Activated CD8-positive, alpha-beta memory T cell treated with anti-CD3 and anti-CD28 coated beads, Interleukin-2, amount 10 ng/mL, durations not matched to agents 7 days and 5 days (primary cell): ENCODE data around the gene RASSF8. TPM values are rescaled to one million over a fixed set of nuclear protein-coding genes. Genes with fewer than 3 reads are reported as not detected.

Experiments
- ATAC-seq: fragments of 150-1000 bp; cut with Tn5 transposase; one replicate; pipeline ENCODE4 v1.10.0; 2021; ENCODE audit warnings: moderate library complexity
- CTCF ChIA-PET: fragments of 350-600 bp; sonication (Branson Sonifier 250); formaldehyde crosslinking; loops from one replicate; lab custom pipeline; 2021; ENCODE audit warnings: antibody characterized with exemption; lab: Charles Lee
- DNase-seq: peaks from one replicate; pipeline ENCODE4 v3.0.0-alpha.2; 2020
- H3K27ac Mint-ChIP-seq: one replicate; pipeline ENCODE4 v1.8.0; 2021; ENCODE audit warnings: mild to moderate bottlenecking, mixed read lengths
- H3K27me3 Mint-ChIP-seq: one replicate; pipeline ENCODE4 v1.8.0; 2021; ENCODE audit warnings: mixed read lengths
- H3K36me3 Mint-ChIP-seq: one replicate; pipeline ENCODE4 v1.8.0; 2021; ENCODE audit warnings: mild to moderate bottlenecking, mixed read lengths
- H3K4me1 Mint-ChIP-seq: one replicate; pipeline ENCODE4 v1.8.0; 2021; ENCODE audit warnings: mixed read lengths
- H3K4me3 Mint-ChIP-seq: one replicate; pipeline ENCODE4 v1.8.0; 2021; ENCODE audit warnings: mild to moderate bottlenecking, moderate library complexity, mixed read lengths
- H3K9me3 Mint-ChIP-seq: one replicate; pipeline ENCODE4 v1.8.0; 2022; ENCODE audit warnings: low read depth, mixed read lengths
- total RNA-seq, 2 experiments: library from RNA; stranded (reverse); gene quantifications; one replicate each; pipeline ENCODE4 v1.2.3, GENCODE V29; 2021

The RASSF8 gene, protein sequence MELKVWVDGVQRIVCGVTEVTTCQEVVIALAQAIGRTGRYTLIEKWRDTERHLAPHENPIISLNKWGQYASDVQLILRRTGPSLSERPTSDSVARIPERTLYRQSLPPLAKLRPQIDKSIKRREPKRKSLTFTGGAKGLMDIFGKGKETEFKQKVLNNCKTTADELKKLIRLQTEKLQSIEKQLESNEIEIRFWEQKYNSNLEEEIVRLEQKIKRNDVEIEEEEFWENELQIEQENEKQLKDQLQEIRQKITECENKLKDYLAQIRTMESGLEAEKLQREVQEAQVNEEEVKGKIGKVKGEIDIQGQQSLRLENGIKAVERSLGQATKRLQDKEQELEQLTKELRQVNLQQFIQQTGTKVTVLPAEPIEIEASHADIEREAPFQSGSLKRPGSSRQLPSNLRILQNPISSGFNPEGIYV
- total RNA-seq = 1 to 10 TPM; 1.4 to 1.5 TPM

DNA sequence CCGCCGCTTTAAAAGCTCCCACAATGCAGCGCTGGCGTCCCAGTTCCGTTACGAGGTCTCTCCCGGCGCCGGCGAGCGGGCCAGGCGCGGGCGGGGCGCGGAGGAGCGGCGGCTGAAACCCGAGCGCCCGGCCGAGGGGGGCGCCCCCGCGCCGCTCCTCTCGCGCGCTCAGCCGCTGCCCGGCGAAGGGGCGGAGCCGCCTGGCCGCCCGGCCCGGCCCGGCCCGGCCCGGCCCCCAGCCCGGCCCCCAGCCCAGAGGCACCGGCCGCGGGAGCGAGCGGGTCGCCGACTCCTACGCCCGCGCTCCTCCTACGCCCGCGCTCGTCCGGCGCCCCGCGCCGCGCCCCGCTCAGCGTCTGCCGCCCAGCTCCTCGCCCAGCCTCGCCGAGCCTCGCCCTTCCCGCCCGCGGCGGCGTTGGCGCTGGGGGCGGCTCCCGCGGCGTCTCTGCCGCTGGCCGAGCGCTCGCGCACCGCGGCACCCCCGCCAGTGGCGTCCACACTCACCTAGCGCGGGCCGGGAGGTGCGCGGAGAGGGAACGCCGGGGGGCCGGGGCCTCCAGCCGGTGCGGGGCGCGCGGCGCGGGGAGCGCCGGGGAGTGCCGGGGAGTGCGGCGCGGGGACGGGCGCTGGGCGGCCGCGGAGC is at the start of gene RASSF8:
RASSF8 (plus strand) TSS at position 255 of the 643 bp plus-strand sequence. CDS start 96,662 bp downstream, outside the sequence.
- Mint-ChIP-seq H3K9me3 (no peaks in the 10 kb centered on the region), H3K36me3 (peaks cover 1% of the 10 kb centered on the region), H3K27ac (no peak within 1 kb of the TSS), H3K27me3 (peaks cover 70% of the 10 kb centered on the region), H3K4me3 (peak within 1 kb of the TSS; percentile 70), H3K4me1 (peaks cover 12% of the 10 kb centered on the region)
- peak; percentile 85 for ATAC-seq
- no peak for DNase-seq
- CTCF ChIA-PET = no interaction called here

DNA sequence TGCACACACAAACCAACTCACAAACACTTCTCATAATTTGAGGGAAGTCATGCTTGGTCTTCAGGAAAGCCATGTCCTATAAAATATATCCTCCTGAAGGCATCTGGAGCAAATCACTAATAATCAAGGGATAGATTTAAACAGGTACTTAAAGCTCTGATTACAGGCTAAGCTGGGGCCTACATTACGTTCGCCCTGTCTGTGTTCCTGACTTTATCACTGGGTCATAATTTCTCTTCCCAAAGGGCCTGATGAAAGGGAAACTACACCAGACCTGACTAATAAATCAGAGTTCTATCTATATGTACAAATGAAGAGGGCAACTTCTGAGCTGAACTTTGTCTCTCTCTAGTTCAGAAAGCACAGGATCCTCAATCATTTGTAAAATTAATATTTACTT is 43.9 kb upstream of the RASSF8 start:
- DNase-seq (no peak), ATAC-seq (no peak)
- Mint-ChIP-seq H3K36me3 (no peaks in the 10 kb centered on the region), H3K27me3 (peaks cover 2% of the 10 kb centered on the region), H3K4me1 (no peaks in the 10 kb centered on the region), H3K9me3 (no peaks in the 10 kb centered on the region), H3K4me3 (no peak overlapping the region), H3K27ac (no peak overlapping the region)
- CTCF ChIA-PET = interaction anchor here (0.7 kb wide), 1 partner anchor 43 kb away, joined by 3 read pairs; no protein-coding TSS in a partner anchor

DNA sequence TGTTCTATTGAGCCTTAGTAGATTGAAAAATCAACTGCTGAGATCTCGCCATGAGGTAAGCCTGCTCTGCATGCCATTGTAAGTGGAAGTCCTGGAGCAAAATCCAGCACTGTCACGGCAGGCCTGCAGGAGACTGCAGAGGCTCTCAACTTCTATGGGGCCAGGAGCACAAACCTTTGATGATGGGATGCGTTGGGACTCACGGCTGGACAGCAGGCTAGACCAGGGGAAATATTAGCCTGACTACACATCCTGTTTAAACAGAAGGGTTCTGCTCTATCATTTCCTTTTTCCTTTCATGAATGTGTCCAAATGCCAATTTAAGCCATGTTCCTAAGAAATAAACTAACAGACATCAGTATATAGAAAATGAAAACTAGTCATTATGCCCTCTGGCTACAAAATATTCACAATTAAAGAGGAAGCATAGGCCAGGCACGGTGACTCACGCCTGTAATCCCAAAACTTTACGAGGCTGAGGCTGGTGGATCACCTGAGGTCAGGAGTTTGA is 33.9 kb upstream of the RASSF8 start:
- CTCF ChIA-PET = no interaction called here
- H3K36me3 Mint-ChIP-seq = no peaks in the 10 kb centered on the region
- no peaks in the 10 kb centered on the region for H3K27me3 Mint-ChIP-seq
- H3K4me1 Mint-ChIP-seq = no peaks in the 10 kb centered on the region
- H3K9me3 Mint-ChIP-seq = peaks cover 2% of the 10 kb centered on the region
- no peak for DNase-seq
- no peak overlapping the region for H3K27ac Mint-ChIP-seq
- ATAC-seq = no peak
- no peak overlapping the region for H3K4me3 Mint-ChIP-seq

DNA sequence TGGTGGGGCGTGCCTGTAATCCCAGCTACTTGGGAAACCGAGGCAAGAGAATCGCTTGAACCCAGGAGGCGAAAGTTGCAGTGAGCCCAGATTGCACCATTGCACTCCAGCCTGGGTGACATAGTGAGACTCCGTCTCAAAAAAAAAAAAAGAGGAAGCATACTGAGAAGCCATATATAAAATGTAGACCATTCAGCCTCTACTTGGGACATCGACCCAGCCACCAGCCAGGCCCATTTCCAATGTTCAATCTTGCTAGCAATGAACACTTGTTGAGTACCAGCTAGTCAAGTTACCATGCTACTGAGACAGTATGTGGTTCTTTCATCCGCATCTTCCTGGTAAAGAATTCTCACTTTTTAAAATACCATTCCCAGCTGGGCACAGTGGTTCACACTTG is 33.4 kb upstream of the RASSF8 start:
- no peak overlapping the region for H3K27ac Mint-ChIP-seq
- H3K36me3 Mint-ChIP-seq = no peaks in the 10 kb centered on the region
- H3K4me3 Mint-ChIP-seq = no peak overlapping the region
- CTCF ChIA-PET = no interaction called here
- peaks cover 2% of the 10 kb centered on the region for H3K9me3 Mint-ChIP-seq
- ATAC-seq (no peak), DNase-seq (no peak)
- H3K27me3 Mint-ChIP-seq = no peaks in the 10 kb centered on the region
- H3K4me1 Mint-ChIP-seq = no peaks in the 10 kb centered on the region

DNA sequence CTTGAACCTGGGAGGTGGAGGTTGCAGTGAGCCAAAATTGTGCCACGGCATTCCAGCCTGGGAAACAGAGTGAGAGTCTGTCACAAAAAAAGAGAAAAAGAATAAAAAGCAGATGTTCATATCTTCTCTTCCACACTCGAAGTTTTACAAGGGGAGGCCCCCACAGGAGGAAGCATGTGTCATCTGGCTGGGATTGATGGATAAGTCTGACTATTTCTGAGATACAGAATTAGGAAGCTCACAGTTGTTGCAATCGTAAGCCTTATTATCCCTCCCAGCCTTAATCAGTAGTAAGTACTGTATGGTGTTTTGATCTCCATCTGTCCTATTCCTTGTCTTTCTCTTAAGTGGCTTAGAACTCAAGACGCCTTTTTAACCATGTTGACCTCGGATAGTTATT is 31.9 kb upstream of the RASSF8 start:
- Mint-ChIP-seq H3K4me3 (no peak overlapping the region), H3K27me3 (no peaks in the 10 kb centered on the region), H3K27ac (no peak overlapping the region), H3K4me1 (no peaks in the 10 kb centered on the region), H3K36me3 (no peaks in the 10 kb centered on the region), H3K9me3 (peaks cover 2% of the 10 kb centered on the region)
- ATAC-seq (no peak), DNase-seq (no peak)
- CTCF ChIA-PET = no interaction called here

DNA sequence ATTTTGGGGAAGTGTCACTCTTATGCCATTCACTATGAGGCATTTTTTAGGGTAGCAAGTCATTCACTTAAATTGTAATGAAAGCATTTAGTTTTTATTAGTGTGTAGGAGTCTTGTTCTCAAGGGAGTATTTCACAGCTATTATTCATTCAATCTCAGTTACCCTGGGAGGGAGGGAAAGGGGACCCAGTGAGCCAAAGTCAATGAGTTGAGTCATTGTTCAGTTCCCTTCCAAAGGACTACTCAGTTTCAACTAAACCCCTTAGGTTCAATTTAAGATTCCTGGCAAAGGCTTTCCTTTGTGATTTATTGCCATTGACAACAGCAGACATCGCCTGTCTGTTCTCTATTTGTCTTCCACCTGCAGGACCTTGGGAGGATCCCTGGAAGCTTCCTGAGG is 29.3 kb upstream of the RASSF8 start:
- no peaks in the 10 kb centered on the region for H3K4me1 Mint-ChIP-seq
- CTCF ChIA-PET = no interaction called here
- ATAC-seq (no peak), DNase-seq (no peak)
- H3K27ac Mint-ChIP-seq = no peak overlapping the region
- H3K36me3 Mint-ChIP-seq = no peaks in the 10 kb centered on the region
- H3K27me3 Mint-ChIP-seq = no peaks in the 10 kb centered on the region
- peaks cover 2% of the 10 kb centered on the region for H3K9me3 Mint-ChIP-seq
- no peak overlapping the region for H3K4me3 Mint-ChIP-seq

DNA sequence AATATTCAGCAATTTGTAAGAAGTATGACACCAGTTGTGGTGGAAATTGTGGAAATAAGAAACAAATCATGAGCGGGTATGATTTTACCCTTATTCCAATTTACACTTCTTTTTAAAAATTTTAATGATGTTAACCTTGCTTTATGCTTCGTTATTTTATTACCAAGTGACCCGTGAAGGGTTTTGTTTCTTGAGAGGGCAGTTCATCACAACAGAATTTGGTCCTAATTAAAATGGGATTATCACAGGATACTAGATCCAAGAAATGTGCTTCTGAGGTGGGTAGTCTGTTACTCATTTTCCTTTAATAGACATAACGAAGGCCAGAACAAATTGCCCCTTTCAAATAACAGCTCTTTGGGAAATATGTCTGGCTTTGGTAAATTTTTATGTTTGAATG is 25.5 kb upstream of the RASSF8 start:
- Mint-ChIP-seq H3K27ac (no peak overlapping the region), H3K36me3 (no peaks in the 10 kb centered on the region), H3K9me3 (no peaks in the 10 kb centered on the region), H3K4me1 (no peaks in the 10 kb centered on the region), H3K4me3 (no peak overlapping the region), H3K27me3 (peaks cover 2% of the 10 kb centered on the region)
- DNase-seq (no peak), ATAC-seq (no peak)
- CTCF ChIA-PET = no interaction called here

DNA sequence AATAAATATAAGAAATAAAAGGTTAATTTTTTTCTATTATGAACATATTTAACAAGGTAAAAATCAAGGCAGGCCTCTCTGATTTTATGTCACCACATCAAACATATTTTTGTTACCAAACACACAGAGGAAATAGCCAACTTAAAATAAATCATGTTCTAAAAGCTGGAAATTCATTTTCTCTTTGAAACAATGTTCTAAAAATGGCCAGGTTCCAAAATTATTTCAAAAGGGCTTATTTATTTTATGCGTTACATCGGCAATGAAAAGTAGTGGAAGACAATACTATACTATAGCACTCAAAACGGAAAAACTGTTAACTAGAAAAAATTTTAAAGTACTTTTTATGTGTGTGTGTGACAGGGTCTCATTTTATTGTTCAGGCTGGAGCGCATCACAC is 24.0 kb upstream of the RASSF8 start:
- no peak overlapping the region for H3K27ac Mint-ChIP-seq
- ATAC-seq (no peak), DNase-seq (no peak)
- no peak overlapping the region for H3K4me3 Mint-ChIP-seq
- CTCF ChIA-PET = no interaction called here
- no peaks in the 10 kb centered on the region for H3K36me3 Mint-ChIP-seq
- H3K27me3 Mint-ChIP-seq = peaks cover 2% of the 10 kb centered on the region
- H3K9me3 Mint-ChIP-seq = no peaks in the 10 kb centered on the region
- no peaks in the 10 kb centered on the region for H3K4me1 Mint-ChIP-seq

DNA sequence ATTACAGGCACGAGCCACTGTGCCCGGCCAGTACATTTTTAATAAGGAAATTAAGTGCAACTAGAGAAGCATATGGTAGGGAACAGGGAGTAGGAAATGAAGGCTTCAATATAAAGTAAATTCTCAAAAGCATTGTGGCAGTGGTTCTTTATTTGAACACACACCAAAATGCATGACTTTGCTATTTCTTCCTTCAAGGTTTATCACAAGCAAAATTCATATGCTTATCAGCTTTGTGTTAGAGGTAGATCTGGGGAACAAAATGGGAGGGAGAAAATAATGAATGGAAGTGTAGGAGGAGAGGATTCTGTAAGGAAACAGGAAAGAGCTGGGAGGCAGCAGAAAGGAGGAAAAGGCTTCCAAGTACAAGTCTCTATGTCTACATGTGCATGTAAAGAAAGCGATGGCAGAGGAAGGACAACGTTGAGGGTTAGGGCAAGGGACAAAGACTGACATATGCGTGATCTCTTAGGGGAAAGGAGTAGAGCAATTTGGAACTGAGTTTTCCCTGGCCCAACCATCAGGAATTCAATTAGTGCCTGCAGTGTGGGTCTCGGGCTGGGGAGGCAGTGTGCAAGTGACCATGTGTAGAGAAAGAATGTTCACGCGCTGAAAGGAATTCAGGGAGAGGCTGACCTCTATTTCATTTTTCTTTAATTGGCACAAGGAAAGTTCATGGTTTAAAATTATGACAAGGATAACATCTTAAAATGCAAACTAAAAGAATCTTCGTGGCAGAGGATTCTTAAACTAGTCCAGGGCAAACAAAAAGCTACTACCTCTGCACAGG is 22.9 kb upstream of the RASSF8 start:
- ATAC-seq (no peak), DNase-seq (no peak)
- Mint-ChIP-seq H3K4me3 (no peak overlapping the region), H3K4me1 (no peaks in the 10 kb centered on the region), H3K27ac (no peak overlapping the region), H3K36me3 (no peaks in the 10 kb centered on the region), H3K27me3 (peaks cover 2% of the 10 kb centered on the region), H3K9me3 (no peaks in the 10 kb centered on the region)
- CTCF ChIA-PET = no interaction called here

DNA sequence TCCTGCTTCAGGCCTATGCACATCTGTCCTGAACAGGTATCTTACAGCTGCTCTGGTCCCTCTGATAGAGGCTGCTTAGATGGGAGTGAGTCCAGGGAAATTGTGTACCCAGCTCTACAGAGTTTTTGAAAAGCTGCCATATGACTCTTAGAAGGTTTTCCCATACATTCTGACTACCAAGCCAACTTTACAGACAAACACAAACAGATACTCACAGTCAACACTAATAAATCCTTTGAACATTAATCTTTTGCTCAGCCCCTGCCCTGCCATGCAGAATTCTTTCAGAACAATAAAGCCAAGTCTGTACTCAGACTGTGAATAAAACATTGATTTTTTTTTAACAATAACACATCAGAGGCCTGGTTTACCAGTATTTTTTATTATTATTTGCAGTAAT is 21.4 kb upstream of the RASSF8 start:
- Mint-ChIP-seq H3K4me1 (no peaks in the 10 kb centered on the region), H3K4me3 (no peak overlapping the region), H3K27me3 (peaks cover 2% of the 10 kb centered on the region), H3K9me3 (no peaks in the 10 kb centered on the region), H3K27ac (no peak overlapping the region), H3K36me3 (no peaks in the 10 kb centered on the region)
- CTCF ChIA-PET = interaction anchor here (1.0 kb wide), 1 partner anchor 26 kb away, joined by 3 read pairs; no protein-coding TSS in a partner anchor
- DNase-seq = no peak
- no peak for ATAC-seq

DNA sequence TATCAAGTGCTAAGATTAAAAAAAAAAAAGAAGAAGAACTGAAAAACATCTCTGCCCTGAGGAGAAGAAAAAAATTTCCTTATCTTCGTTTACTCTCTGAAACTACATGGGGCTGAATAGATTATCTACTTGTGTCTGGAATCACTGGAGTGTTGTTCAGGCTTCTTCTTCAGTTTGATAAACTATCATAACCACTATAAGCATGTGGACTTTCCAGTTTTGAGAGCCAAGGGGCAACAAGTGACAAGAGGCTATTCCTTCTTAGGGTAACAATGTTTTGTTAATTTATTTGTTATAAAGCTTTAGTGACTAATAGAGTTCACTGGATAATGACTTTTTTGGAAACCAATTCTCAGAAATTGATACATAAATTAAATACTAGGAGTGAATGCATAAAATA is 19.9 kb upstream of the RASSF8 start:
- Mint-ChIP-seq H3K27me3 (peaks cover 2% of the 10 kb centered on the region), H3K4me3 (no peak overlapping the region), H3K27ac (no peak overlapping the region), H3K9me3 (no peaks in the 10 kb centered on the region), H3K4me1 (no peaks in the 10 kb centered on the region), H3K36me3 (no peaks in the 10 kb centered on the region)
- no peak for ATAC-seq
- DNase-seq = no peak
- CTCF ChIA-PET = no interaction called here

DNA sequence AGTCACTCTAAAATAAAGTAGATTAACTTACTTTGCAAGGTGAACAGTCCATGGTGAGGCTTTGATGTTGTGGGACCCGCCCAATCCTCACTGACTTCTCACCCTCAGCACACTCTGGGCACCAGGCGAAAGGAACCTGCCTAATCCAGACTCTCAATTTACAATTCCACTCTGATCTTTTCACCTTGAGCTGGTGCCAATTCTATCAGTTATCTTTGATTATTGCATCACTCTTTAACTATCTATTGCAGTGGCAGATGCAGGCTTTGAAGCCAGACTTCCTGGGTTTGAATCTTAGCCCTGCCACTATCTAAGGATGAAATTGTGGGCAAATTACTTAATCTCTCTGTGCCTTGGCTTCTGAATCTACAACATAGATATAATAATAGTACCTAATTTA is 18.9 kb upstream of the RASSF8 start:
- Mint-ChIP-seq H3K9me3 (no peaks in the 10 kb centered on the region), H3K4me3 (no peak overlapping the region), H3K27ac (no peak overlapping the region), H3K4me1 (no peaks in the 10 kb centered on the region), H3K36me3 (no peaks in the 10 kb centered on the region), H3K27me3 (peaks cover 2% of the 10 kb centered on the region)
- CTCF ChIA-PET = no interaction called here
- ATAC-seq (no peak), DNase-seq (no peak)

DNA sequence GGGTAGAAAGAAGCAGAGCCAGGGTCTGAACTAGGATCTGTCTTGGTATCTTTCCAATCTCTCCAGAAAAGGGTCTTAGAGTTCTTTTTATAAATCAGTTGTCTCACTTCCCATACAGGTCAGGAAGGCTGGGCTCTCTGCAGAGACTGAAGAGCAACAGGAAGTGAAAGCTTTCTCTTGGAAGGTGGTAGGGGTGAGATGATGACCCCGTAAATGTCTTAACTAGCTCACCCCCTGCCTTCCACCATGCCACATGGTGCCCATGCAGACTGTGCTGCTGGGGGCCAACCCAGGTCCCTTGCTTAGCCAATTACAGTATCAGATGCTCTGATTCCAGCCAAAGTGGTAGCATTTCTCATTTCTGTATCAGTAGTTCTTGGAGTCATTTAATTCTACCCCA is 17.6 kb upstream of the RASSF8 start:
- Mint-ChIP-seq H3K9me3 (no peaks in the 10 kb centered on the region), H3K4me1 (no peaks in the 10 kb centered on the region), H3K27me3 (peaks cover 5% of the 10 kb centered on the region), H3K27ac (no peak overlapping the region), H3K4me3 (no peak overlapping the region), H3K36me3 (no peaks in the 10 kb centered on the region)
- CTCF ChIA-PET = no interaction called here
- no peak for ATAC-seq
- no peak for DNase-seq
